Measurements from ENCODE around the gene PLCG1. TPM values are rescaled to one million over a fixed set of nuclear protein-coding genes. Genes with fewer than 3 reads are reported as not detected.
"Not testable (repeated sequence)": the region's sequence is repeated elsewhere in the genome, so short reads cannot be mapped to it uniquely, and the experiment has no call there.

PLCG1 gene
- total and polyA plus RNA-seq, 5 donors from 2014 or later: 30.4 to 540 (median 33.2) TPM

GRCh38 chr20:41118159-41118558 is 19.2 kb upstream of the PLCG1 start:
- H3K4me1 ChIP-seq (ENCODE audit: control insufficient read depth, insufficient read depth, low read length, poor library complexity, severe bottlenecking); H3K4me3 ChIP-seq (ENCODE audit: low read depth, low read length); DNase-seq; H3K9me3 Mint-ChIP-seq; H3K27me3 ChIP-seq (ENCODE audit: control insufficient read depth, insufficient read depth, low read length); H3K27ac Mint-ChIP-seq; H3K27me3 Mint-ChIP-seq; H3K27ac ChIP-seq (ENCODE audit: insufficient read depth, low read length, poor library complexity, severe bottlenecking); H3K9me3 ChIP-seq (ENCODE audit: control insufficient read depth in 2 of 2, low read length in 2 of 2); ATAC-seq (ENCODE audit: low read depth in 2 of 2); H3K4me3 Mint-ChIP-seq: not testable (repeated sequence)
- Mint-ChIP-seq H3K36me3 (peaks cover 63% of the 10 kb centered on the region), H3K4me1 (peaks cover 10 to 15% (median 14%) of the 10 kb centered on the region in 4 donors)
- H3K36me3 ChIP-seq (ENCODE audit: control insufficient read depth, insufficient read depth, low read length): peaks cover 87% of the 10 kb centered on the region

DNA sequence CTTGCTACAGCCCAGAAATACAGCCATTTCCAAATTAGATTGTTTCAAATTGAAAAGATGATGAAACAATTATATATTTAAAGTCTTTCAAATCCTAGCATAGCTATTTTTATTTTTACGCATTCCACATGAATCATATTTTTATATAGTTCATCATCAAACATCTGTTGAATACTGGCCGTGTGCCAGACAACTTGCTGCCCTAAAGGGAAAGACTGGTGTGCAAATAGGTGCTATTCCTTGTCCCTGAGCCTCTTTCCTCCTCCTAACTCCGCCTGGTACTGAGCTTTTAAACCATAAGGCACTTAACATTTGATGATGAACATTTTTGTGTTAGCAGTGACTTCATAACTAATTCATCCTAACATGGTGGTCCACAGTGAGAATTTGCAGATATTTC is 18.7 kb upstream of the PLCG1 start:
- H3K4me1 ChIP-seq (ENCODE audit: control insufficient read depth, insufficient read depth, low read length, poor library complexity, severe bottlenecking): peaks cover 8% of the 10 kb centered on the region
- H3K36me3 Mint-ChIP-seq: peaks cover 64% of the 10 kb centered on the region
- H3K27me3 Mint-ChIP-seq: no peaks in the 10 kb centered on the region
- no peak overlapping the region for H3K4me3 ChIP-seq (ENCODE audit: low read depth, low read length)
- H3K36me3 ChIP-seq (ENCODE audit: control insufficient read depth, insufficient read depth, low read length): peaks cover 84% of the 10 kb centered on the region
- H3K9me3 Mint-ChIP-seq: no peaks in the 10 kb centered on the region
- H3K27ac ChIP-seq (ENCODE audit: insufficient read depth, low read length, poor library complexity, severe bottlenecking): no peak overlapping the region
- ATAC-seq (ENCODE audit: low read depth in 2 of 2): no peak
- no peaks in the 10 kb centered on the region for H3K27me3 ChIP-seq (ENCODE audit: control insufficient read depth, insufficient read depth, low read length)
- peaks cover 10 to 15% (median 14%) of the 10 kb centered on the region in 4 donors for H3K4me1 Mint-ChIP-seq
- no peak for DNase-seq
- H3K4me3 Mint-ChIP-seq: no peak overlapping the region
- no peak overlapping the region for H3K27ac Mint-ChIP-seq
- no peaks in the 10 kb centered on the region for H3K9me3 ChIP-seq (ENCODE audit: control insufficient read depth in 2 of 2, low read length in 2 of 2)

DNA sequence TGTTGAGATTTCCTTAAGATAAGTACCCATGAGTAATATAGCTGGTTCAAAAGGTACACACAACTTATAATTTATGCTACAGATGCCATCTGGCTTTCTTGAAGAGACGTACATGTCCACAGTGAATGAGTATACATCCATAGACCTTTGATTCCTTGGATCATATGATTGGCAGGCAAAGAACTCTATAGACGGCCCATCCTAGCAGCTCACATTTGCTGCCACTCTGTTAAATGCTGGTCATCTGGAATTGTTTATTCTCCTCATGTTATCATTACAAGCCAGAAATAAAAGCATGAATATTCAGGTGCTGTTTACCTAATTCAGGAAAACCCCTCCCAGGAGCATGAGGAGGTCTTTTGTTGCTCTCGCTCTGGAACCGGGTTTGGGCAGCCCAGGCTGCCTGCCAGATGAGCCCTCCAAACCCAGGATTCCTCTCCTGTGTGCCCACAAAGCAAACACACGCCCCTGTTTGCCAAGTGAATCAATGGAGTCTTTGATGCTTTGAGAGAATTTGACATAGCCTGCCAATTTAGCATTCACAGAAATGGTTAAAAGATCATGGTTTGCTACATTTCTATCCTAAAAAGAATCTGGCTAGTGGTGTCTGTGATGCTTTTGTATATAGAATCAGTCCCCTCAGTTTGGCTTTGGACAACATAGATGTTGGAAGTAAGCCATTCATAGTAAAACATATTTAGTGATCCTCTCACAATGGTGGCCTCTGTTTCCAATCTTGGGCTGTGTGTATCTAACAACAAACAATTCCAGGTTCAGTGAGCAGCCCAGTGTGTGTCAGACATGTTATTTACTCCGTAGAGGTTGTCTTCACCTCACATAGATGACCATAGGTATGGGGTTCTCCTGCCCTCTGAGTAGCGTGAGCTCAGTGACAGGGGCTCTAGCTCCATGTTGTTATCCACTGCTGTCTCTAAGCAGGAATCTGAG is 17.5 kb upstream of the PLCG1 start:
- H3K9me3 Mint-ChIP-seq: no peaks in the 10 kb centered on the region
- no peaks in the 10 kb centered on the region for H3K27me3 ChIP-seq (ENCODE audit: control insufficient read depth, insufficient read depth, low read length)
- peaks cover 8% of the 10 kb centered on the region for H3K4me1 ChIP-seq (ENCODE audit: control insufficient read depth, insufficient read depth, low read length, poor library complexity, severe bottlenecking)
- H3K4me3 Mint-ChIP-seq: no peak overlapping the region
- ATAC-seq (ENCODE audit: low read depth in 2 of 2) (no peak), DNase-seq (no peak)
- peak overlapping the region in 2 of 3 donors; percentile 26 to 65 for H3K27ac Mint-ChIP-seq
- no peaks in the 10 kb centered on the region for H3K27me3 Mint-ChIP-seq
- H3K36me3 ChIP-seq (ENCODE audit: control insufficient read depth, insufficient read depth, low read length): peaks cover 78% of the 10 kb centered on the region
- H3K27ac ChIP-seq (ENCODE audit: insufficient read depth, low read length, poor library complexity, severe bottlenecking): no peak overlapping the region
- H3K36me3 Mint-ChIP-seq: peaks cover 65% of the 10 kb centered on the region
- H3K4me1 Mint-ChIP-seq: peaks cover 10 to 17% (median 11%) of the 10 kb centered on the region in 4 donors
- no peak overlapping the region for H3K4me3 ChIP-seq (ENCODE audit: low read depth, low read length)
- H3K9me3 ChIP-seq (ENCODE audit: control insufficient read depth in 2 of 2, low read length in 2 of 2): no peaks in the 10 kb centered on the region

- Mint-ChIP-seq H3K4me1 (peaks cover 5 to 17% (median 11%) of the 10 kb centered on the region in 4 donors), H3K9me3 (no peaks in the 10 kb centered on the region), H3K27ac (peak overlapping the region; percentile 64 to 81 (median 79)), H3K27me3 (no peaks in the 10 kb centered on the region), H3K4me3 (peak overlapping the region in 2 of 4 donors; percentile 20 to 27), H3K36me3 (peaks cover 63% of the 10 kb centered on the region)
- Histone ChIP-seq H3K27me3 (ENCODE audit: control insufficient read depth, insufficient read depth, low read length) (no peaks in the 10 kb centered on the region), H3K27ac (ENCODE audit: insufficient read depth, low read length, poor library complexity, severe bottlenecking) (no peak overlapping the region), H3K4me3 (ENCODE audit: low read depth, low read length) (peak overlapping the region; percentile 16), H3K9me3 (ENCODE audit: control insufficient read depth in 2 of 2, low read length in 2 of 2) (no peaks in the 10 kb centered on the region), H3K4me1 (ENCODE audit: control insufficient read depth, insufficient read depth, low read length, poor library complexity, severe bottlenecking) (peaks cover 8% of the 10 kb centered on the region), H3K36me3 (ENCODE audit: control insufficient read depth, insufficient read depth, low read length) (peaks cover 70% of the 10 kb centered on the region)
- no peak for ATAC-seq (ENCODE audit: low read depth in 2 of 2)
- peak in 1 of 3 donors; percentile 36 for DNase-seq
Measured at GRCh38 chr20:41121399-41121798, 15.9 kb upstream of the PLCG1 start.

- no peaks in the 10 kb centered on the region for H3K27me3 Mint-ChIP-seq
- no peak overlapping the region for H3K27ac Mint-ChIP-seq
- Histone ChIP-seq H3K27ac (ENCODE audit: insufficient read depth, low read length, poor library complexity, severe bottlenecking) (no peak overlapping the region), H3K27me3 (ENCODE audit: control insufficient read depth, insufficient read depth, low read length) (no peaks in the 10 kb centered on the region), H3K4me1 (ENCODE audit: control insufficient read depth, insufficient read depth, low read length, poor library complexity, severe bottlenecking) (peaks cover 8% of the 10 kb centered on the region), H3K4me3 (ENCODE audit: low read depth, low read length) (no peak overlapping the region), H3K9me3 (ENCODE audit: control insufficient read depth in 2 of 2, low read length in 2 of 2) (no peaks in the 10 kb centered on the region), H3K36me3 (ENCODE audit: control insufficient read depth, insufficient read depth, low read length) (peaks cover 54% of the 10 kb centered on the region)
- H3K36me3 Mint-ChIP-seq: peaks cover 56% of the 10 kb centered on the region
- DNase-seq (no peak), ATAC-seq (ENCODE audit: low read depth in 2 of 2) (no peak)
- H3K4me3 Mint-ChIP-seq: no peak overlapping the region
- H3K9me3 Mint-ChIP-seq: peaks cover 0 to 2% (median 0%) of the 10 kb centered on the region in 7 donors
- peaks cover 5 to 17% (median 11%) of the 10 kb centered on the region in 4 donors for H3K4me1 Mint-ChIP-seq
Measured at GRCh38 chr20:41123631-41124030, 13.7 kb upstream of the PLCG1 start.

DNA sequence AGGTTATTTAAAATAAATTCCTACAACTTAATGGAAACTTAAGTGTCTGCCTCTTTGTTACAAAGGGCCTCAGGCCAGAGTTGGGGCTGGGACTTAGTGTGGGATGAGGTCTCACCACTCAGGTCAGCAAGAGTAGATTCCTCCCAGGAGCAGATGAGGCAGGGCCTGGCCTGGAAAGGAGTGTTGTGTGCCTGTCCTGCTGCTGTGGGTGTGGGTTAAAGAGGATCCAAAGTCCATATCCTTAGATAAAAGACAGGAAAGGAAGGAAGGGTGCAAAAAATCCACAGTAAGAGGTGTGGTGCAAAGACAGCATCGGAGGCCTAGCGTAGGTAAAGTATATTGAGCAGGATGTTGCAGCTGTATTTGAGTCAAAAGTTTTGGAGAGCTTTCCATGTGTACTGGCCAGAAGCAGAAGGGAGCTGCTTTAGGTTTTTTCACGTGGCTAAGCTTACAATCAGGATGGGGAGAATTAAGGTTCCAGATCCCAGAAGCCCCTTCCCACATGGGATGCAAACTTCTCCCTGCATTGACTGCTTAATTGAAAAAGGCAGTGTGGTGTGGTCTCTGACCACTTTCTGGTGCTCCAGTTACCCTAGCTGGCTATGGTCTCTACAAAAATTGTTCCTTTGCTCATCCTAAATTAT is 12.8 kb upstream of the PLCG1 start:
- no peak overlapping the region for H3K4me3 ChIP-seq (ENCODE audit: low read depth, low read length)
- H3K27ac Mint-ChIP-seq: peak overlapping the region; percentile 1 to 39 (median 34)
- H3K4me3 Mint-ChIP-seq: peak overlapping the region in 1 of 4 donors; percentile 24
- H3K36me3 Mint-ChIP-seq: peaks cover 51% of the 10 kb centered on the region
- peaks cover 0 to 2% (median 0%) of the 10 kb centered on the region in 7 donors for H3K9me3 Mint-ChIP-seq
- H3K27me3 ChIP-seq (ENCODE audit: control insufficient read depth, insufficient read depth, low read length): no peaks in the 10 kb centered on the region
- H3K9me3 ChIP-seq (ENCODE audit: control insufficient read depth in 2 of 2, low read length in 2 of 2): no peaks in the 10 kb centered on the region
- H3K27me3 Mint-ChIP-seq: no peaks in the 10 kb centered on the region
- peaks cover 8% of the 10 kb centered on the region for H3K4me1 ChIP-seq (ENCODE audit: control insufficient read depth, insufficient read depth, low read length, poor library complexity, severe bottlenecking)
- peaks cover 45% of the 10 kb centered on the region for H3K36me3 ChIP-seq (ENCODE audit: control insufficient read depth, insufficient read depth, low read length)
- ATAC-seq (ENCODE audit: low read depth in 2 of 2) (no peak), DNase-seq (no peak)
- H3K4me1 Mint-ChIP-seq: peaks cover 5 to 15% (median 11%) of the 10 kb centered on the region in 4 donors
- no peak overlapping the region for H3K27ac ChIP-seq (ENCODE audit: insufficient read depth, low read length, poor library complexity, severe bottlenecking)

DNA sequence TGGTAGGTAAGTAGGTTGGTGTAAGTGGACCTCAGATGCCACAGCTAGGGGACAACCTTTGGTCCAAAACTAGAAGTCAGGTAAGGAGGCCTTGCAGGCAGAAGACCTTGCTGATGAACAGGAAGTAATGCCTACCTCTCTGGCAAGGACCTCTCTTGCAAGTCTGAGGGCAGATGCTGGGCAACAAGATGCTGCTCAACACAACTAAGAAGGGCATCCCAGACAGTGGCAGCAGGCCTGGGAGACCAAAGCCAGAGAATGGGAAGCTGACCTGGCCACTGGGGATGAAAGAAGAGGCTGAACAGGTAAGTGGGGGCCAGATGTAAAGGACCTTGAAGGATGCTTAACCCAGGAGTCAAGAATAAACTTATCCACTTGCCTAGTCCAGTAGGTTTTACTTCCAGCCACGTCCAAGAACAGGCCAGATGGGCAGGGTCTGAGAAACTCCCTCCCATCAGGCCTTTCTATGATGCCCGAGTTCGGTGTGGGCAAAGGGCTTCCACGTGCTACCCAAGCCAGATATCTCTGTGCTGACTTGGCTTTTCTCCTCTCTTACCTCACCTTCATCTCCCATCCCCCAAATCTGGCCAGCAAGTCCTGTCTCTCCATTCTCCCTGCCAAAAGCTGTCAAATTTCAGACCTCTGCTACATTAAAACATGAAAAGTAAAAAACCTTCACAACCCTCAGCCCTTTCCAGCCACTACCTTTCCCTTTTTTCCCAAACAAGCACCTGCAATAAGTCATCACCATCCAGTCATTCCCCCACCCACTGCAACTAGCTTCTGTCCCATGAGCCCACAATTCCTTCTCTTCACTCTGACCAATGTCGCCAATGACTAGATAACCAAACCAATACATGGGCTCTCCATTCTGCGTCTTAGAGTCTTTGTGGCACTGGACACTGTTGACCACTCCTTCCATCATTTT is 11.5 kb upstream of the PLCG1 start:
- ATAC-seq (ENCODE audit: low read depth in 2 of 2) (no peak), DNase-seq (no peak)
- Histone ChIP-seq H3K4me3 (ENCODE audit: low read depth, low read length) (no peak overlapping the region), H3K4me1 (ENCODE audit: control insufficient read depth, insufficient read depth, low read length, poor library complexity, severe bottlenecking) (peaks cover 8% of the 10 kb centered on the region), H3K36me3 (ENCODE audit: control insufficient read depth, insufficient read depth, low read length) (peaks cover 38% of the 10 kb centered on the region), H3K27ac (ENCODE audit: insufficient read depth, low read length, poor library complexity, severe bottlenecking) (no peak overlapping the region), H3K27me3 (ENCODE audit: control insufficient read depth, insufficient read depth, low read length) (no peaks in the 10 kb centered on the region), H3K9me3 (ENCODE audit: control insufficient read depth in 2 of 2, low read length in 2 of 2) (no peaks in the 10 kb centered on the region)
- Mint-ChIP-seq H3K4me1 (peaks cover 5 to 10% (median 8%) of the 10 kb centered on the region in 4 donors), H3K9me3 (peaks cover 0 to 2% (median 0%) of the 10 kb centered on the region in 7 donors), H3K27ac (peak overlapping the region; percentile 1 to 76 (median 11)), H3K27me3 (no peaks in the 10 kb centered on the region), H3K36me3 (peaks cover 48% of the 10 kb centered on the region), H3K4me3 (no peak overlapping the region)
